HG02759 (cell line): ENCODE data around the gene PHF5A.
"Not testable (repeated sequence)": the region's sequence is repeated elsewhere in the genome, so short reads cannot be mapped to it uniquely, and the experiment has no call there.

Experiments
- ATAC-seq: cut with Tn5 transposase; IDR thresholded peaks from one replicate; pipeline ENCODE4 v1.9.1; 2021; ENCODE audit warnings: mild to moderate bottlenecking, moderate library complexity; ENCODE audit not compliant: unreplicated experiment

Gene PHF5A

DNA sequence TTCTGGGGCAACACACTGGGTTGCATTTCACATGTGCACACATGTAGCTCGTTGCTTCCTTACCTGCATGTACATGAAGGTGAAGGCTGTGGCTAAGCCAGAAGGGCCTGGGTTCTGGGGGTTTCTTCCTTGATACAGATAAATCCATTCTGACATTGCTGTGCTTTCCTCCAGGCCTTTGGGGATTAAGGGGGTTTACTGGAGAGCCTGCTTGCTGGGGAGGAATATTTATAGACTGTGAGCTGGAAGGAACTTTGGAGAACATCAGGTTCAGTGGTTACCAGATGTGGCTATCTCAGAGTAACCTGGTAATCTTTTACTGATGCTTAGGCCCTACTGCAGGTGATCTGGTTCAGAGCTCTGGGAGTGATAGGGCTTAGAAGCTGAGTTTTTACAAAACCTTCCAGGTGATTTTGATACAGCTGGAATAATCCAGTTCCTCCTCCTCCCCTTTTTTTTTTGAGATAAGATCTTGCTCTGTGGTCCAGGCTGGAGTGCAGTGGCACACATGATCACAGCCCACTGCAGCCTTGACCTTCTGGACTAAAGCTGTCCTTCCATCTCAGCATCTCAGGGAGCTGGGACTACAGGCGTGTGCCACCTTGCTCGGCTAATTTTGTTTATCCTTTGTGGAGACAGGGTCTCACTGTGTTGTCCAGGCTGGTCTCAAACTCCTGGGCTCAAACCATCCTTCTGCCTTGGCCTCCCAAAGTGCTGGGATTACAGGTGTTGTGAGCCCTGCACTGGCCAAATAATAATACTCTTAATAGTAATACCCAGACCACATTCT, 20.3 kb upstream of the PHF5A start:
- ATAC-seq, result no peak

DNA sequence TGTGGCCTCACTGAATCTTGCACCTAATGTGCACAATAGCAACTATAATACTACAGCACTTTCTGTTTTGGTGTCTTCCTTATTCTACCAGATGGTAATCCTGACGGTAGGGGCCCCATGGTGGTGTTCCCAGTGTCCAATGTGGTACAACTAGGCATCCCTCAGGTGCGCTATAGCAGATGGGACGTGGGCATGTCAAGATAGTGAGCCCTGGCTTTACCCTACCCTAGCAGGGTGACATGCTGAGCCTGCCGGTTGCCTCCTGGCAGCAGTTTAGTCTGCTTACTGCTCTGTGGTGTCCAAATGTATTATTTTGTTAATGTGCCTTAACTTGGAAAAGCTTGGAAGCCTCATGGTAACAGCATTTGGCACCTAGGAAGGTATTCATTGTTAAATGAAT, 19.6 kb upstream of the PHF5A start:
- no peak for ATAC-seq

DNA sequence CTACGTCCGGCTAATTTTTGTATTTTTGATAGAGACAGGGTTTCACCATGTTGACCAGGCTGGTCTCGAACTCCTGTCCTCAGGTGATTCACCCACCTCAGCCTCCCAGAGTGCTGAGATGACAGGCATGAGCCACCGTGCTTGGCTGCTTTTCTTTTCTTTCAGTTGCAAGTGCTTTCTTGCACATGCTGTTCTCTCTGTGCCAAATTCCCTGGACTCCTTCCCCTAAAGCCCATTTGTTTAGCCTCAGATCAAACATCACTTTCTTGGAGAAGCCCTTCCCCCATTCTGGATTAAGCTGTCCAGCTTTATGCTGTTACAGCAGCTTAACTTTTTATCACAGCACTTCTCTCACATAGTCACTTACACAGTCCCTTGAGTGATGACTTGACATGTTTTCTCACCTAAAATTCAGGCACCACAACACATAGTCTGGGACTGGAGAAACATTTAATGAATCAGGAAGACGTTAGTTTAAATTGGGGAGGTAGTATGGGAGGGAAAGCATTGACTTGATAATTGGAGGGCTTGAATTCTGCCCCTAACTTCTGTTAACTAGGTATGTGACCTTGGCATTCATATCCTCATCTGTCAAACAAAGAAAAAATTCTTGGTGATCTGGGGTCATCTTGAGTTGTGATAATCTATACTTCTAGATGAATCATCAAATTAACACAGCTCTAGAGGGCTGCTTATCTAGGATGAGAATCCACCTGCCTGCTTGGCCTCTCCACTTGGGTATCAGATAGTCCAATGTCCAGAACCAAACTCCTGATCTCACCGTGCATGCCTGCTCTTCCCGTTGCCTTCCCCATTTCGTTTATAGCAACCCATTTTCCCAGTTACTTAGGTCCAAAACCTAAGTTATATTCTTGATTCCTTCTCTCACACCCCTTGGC, 18.8 kb upstream of the PHF5A start:
- ATAC-seq, result no peak

DNA sequence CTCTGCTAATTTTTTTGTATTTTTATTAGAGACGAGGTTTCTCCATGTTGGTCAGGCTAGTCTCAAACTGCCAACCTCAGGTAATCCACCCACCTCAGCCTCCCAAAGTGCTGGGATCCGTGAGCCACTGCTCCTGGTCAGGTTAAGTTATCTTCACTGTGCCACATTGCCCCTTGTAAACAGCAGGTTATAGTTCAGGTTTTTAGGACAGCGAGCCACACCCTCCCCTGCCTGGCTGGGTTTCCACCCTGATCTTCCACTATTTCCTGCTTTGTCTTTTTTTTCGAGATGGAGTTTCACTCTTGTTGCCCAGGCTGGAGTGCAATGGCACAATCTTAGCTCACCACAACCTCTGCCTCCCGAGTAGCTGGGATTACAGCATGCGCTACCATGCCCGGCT, 16.5 kb upstream of the PHF5A start:
- ATAC-seq, result no peak

DNA sequence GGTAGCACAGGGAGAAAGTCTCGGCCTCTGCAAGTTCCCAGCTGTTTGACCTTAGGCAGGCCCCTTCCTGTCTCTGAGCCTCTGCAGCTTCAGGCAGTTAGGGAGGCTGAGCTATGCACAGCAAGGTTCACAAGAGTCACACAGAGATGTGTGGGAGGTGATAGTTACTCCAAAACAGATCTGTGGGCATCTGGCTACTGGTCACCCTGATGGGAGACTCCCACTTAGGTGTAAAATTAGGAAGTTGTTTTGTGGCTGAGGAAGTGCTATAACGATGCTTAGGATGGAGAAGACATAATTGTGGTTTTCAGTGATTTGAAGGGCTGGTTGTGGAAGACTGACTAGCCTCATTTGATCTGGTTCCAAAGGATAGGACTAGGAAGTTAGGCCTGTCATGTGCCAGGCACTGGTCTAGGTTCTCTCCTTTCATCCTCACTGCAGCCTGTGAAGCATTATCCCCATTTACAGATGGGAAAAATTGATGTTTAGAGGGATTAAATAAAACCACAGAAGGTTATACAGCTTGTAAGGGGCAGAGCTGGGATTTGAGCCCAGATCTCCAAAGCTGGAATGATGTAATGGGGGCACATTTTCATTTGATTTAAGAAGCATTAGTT, 13.9 kb upstream of the PHF5A start:
- no peak for ATAC-seq

DNA sequence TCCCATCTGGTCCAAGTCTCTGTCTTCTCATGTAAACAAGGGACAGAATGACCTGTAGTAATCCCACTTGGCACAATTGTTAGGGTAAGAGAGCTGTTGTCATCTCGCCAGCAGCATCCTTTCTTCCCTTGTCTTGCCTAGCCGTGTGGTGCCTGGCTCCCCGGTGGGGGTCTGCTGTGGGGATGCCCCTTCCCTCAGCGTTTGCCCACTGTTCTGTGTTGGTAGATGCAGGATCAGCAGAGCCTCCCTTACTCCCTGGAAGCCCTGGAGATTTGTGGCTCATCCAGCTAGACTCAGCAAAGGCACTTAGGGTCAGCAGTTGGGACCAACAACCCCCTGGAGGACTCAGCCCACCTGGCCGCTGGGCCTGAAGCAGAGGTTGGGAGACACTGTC, 13.4 kb upstream of the PHF5A start:
- no peak for ATAC-seq

DNA sequence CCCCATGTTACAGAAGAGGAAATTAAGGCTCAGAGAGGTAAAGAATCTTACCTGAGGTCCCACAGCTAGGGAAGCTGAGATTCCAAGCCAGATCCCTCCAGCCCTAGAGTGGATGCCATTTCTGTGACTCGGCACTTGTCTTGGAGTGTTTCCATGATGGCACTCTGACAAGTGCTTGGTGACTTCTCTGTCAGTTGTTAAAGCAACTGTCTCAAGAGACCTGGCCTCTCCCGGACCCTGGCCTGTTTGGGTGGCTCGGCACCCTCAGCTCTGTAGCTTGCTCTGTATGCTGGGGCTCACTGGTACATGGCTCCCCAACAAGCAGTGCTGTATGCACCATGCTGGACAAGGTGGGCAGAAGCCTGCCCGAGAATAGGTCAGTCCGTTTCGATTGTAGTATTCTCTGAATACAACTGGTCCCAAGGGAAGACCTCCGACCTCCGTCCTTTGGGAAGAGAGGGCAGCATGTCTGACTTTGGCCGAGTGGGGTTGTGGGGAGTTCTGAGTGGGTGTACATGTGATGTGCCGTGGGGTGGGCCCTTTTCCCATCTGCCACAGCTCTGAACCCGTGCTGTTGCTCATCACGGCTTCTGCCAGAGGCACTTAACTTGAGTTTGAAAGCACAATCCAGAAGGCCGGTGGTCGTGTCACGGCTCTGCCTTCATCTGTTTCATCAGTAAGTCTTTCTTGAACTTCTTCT, 12.8 kb upstream of the PHF5A start:
- ATAC-seq, result no peak

DNA sequence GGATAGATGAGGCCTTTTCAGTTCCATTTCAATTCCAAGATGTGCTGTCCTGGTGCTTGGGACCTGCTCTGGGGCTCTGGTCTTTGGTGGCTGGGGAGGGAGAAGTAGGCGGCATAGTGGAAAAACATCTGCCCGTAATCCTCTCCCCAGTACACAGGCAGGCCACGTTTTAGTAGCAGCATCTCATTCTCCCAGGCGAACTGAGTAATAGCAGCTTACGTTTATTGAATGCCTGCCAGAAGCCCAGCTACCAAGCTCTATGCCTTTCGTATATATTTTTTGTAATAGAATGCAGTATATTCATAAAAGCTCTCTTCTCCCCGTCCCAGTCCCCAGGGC, 11.9 kb upstream of the PHF5A start:
- no peak for ATAC-seq

DNA sequence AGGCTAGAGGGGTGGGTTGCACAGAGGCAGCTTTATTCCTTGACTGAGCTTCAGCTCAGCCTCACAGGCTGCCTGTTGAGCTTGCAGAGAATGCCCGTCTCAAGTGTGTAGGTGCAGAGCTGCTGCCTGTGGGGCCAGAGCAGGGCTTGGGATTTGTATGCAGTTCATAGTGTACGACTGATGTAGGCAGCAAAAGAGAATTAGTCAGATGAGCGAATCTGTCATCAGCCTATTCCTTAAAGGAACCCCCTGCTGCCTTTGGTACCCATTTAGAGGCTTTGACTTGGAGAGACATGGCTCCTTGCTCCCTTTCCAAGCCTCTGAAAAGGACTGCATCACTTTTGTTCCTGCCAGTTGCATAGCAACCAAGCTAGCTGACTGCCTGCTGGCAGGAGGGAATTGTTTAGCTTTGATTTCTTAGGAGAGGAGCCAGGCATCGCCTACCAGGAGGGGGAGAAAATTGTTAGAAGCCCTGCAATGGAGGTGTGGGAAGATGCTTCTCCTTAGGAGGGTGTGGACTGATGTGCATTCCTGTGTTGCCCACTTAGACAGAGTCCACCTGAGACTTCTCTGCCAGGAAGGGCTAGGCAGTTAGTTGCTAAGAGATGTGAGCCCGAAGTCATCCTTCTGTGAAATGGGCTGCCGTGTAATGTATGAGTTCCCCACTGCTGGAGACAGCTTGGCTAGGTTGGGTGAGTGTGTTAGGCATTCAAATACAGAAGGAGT, 11.3 kb upstream of the PHF5A start:
- no peak for ATAC-seq

DNA sequence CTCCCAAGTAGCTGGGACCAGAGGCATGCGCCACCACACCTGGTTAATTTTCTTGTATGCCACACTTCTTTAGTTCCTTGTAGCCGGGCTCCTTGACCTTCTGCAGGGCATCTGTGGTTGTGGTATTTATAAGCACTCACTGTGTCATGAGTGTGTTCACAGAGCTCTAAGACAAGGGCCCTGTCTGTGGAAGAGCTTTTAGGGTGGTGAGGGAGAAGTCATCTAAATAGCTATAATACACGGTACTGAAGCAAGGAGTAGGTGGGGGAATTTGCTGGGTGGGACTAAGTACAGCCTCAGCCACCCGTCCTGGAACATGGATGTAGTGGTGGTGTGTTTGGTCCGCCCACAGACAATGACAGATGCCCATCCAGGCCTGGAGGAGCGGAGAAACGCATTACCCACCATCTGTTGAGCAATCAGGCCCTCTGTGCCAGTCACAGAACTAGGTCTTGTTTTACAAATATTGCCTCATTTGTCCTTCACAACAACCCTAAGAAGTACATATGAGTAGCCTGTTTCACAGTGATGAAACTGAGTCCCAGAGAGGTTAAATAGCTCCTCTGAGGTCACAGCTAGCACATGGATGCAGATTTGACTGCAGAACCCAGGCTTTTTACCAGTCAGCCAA, 10.5 kb upstream of the PHF5A start:
- peak; percentile 38 for ATAC-seq

DNA sequence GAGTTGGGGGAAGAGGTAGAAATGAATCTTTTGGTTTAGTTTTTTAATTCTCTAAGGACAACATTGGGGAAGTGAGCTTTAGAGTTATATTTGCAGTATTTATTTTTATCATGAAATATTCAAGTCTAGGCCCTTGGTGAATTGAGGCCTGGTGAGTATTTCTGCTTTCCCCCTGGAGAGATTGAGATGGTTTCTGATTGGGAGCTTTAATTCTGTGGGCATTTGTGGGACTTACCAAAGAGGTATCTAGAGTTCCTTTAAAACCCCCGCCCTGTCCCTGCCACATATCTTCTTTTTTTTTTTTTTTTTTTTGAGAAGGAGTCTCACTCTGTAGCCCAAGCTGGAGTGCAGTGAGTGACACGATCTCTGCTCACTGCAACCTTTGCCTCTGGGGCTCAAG, 10.0 kb upstream of the PHF5A start:
- peak; percentile 2 for ATAC-seq

DNA sequence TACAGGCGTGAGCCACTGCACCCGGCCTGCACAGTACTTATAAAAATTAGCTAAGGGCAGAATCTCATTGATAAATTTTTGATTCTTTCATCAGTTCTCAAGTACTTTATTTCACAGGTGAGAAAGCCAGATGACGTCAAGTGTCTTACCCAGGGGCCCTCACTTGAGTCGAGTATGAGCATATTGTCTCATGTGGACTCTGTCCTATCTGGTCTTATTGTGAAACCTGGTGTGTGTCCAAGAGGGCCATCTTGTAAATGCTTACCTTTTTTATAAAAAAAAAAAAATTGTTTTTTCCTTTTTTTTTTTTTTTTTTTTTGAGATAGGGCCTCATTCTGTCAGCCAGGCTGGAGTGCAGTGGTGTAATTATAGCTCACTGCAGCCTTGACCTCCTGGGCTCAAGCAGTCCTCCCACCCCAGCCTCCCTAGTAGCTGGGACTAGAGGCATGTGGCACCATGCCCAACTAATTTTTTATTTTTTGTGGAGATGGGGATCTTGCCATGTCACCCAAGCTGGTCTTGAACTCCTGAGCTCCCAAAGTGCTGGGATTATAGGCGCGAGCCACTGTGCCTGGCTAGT, 6.5 kb upstream of the PHF5A start:
- no peak for ATAC-seq

DNA sequence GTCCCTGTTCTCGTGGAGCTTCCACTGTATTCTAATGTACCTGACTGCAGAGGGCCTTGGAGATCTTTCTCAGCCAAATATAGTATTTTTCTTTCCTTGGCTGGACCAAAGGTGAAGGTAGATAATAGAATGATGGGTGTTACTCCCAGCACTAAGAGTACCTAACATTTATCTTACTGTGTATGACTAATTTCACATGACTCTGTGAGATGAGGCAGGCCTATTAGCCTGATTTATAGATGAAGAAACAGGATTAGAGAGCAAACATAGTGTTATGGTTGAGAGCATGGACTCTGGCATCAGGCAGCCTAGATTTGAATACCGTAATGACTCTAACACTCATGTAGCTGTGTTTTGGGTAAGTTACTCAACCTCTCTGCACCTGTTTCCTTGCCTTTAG, 3.1 kb upstream of the PHF5A start:
- ATAC-seq, result no peak

DNA sequence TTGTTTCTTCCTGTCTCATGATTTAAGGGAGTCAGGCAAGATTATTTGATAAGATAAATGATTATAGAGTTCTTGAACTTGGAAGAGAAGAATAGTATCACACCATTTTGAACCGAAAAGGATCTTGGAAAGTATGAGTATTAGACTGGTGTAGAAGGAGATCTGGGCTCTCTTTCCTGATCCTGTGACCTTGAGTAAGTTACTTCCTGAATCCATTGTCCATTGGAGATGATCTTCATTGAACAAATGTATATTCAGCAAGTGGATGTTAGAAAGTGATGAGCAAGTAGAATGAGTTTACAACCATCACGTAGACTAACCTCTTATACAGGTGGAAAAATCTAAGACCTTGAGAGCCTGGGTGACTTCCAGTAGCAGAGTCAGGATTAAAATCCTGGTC, 2.4 kb upstream of the PHF5A start:
- ATAC-seq, result no peak

DNA sequence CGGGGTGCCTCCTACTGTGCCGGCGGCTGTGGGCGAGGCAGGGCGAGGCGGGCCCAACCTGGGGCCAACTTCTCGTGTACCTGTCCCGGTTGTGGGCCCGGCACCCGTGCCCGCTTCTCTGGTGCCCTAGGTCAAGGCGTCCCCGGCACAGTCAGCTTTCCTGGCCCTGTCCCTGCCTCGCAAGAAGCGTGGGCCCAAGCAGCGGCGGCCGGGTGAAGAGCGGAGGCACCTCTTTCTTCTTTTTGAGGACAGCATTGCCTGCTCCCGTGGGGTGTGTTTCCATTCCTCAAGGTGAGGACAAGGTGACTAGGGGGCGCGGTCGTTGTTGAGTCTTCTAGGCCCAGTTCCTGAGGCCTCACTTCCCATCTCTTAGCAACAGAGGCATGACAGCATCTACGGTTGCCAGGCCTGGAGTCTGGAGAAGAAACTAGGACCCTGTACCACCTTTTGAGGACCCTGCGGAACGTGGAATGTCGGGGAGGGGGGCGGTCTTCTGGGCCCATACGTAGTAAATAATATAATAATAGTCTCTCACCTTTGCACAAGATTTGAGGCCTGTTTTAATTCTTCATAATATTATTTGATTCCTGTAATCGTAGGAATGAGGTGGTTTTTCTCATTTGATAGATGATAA, 843 bp upstream of the PHF5A start:
- no peak for ATAC-seq

DNA sequence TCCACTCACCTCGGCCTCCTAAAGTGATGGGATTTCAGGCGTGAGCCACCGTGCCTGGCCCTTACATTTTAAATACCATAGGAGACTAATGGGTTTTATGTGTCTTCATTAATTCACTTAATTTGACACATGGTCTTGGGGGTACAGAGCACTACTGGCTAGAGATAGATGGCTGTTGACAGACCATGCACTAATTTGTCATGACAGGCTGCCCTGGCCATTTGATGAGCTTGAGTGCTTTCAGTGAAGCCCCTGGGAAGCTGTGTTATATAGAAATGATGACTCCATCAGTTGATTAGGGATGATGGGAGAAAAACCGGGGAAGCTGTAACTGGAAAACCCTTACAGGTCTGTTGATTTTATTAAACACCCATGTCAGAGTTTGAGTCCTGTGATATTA, 6.6 kb downstream of the PHF5A start:
- no peak for ATAC-seq

DNA sequence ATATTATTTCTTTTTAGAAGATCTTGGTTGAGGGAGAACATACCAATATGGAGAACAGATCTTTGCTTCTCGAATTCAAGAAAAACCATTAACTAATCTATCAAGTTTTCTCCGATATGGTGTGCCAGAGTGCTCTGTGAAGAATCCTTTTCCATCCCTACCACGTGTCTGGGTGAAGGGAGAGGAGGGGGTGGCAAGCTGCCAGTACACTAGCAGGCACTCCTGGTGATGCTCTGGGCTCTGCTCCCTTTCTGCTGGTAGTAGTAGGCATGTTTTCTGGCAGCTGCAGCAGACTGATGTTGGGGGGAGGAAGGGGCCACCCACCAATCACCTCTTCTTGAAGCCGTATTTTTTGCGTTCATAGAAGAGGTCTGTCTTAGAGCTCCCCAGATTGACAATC, 8.4 kb downstream of the PHF5A start:
- not testable (repeated sequence) for ATAC-seq

DNA sequence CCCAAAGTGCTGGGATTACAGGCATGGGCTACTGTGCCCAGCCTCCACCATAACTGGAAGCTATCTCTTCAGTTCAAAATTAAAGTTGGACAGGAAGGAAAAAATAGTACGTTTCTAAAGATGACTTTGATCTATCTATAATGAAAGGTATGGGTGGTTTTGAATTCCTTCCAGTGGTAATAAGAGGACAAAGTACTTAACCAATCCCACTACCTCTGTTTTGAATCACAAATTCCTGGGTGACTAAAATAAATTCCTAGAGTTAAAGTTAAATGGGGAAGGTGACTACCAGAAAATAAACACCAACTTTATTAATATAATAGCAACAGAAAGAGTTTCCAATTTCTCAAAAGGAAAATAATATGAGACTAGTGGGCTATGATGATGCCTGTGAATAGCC, 9.1 kb downstream of the PHF5A start:
- no peak for ATAC-seq

DNA sequence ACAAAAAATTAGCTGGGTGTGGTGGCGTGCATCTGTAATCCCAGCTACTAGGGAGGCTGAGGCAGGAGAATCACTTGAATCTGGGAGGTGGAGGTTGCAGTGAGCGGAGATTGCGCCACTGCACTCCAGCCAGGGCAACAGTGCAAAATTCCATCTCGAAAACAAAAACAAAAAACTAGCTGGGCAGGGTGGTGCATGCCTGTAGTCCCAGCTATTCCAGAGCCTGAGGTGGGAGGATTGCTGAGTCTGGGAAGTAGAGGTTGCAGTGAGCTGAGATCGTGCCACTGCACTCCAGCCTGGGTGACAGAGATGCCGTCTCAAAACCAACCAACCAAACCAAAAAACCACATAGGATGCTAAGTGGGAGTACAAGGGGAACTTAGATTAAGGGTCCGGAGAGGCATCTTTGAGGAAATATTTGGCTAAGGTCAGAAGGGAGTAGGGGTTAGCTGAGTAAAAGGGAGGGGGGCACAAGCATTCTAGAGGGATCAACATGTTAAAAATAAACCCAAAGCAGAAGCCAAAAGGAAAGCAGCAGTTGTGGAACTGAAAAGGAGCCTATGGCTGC, 10.2 kb downstream of the PHF5A start:
- ATAC-seq, result no peak
